ENCODE data around the gene PRDM1.

- TF ChIP-seq SUZ12 (IDR thresholded peaks at IDR 0.05; ENCODE audit: extremely low read depth, insufficient read depth, insufficient read length) (no peak), ZNF274 (IDR thresholded peaks at IDR 0.05; ENCODE audit: low read depth, low read length) (no peak), YY1 (IDR thresholded peaks at IDR 0.05; ENCODE audit: insufficient read depth, insufficient read length) (no peak)
These were observed 33.4 kb downstream of the PRDM1 start for GRCh38 chr6:106119546-106119945.

Data from NT2/D1 (cell line).